Inferior parietal cortex (tissue), 1 donor: ENCODE measurements around the gene PLA2G10.
"Not testable (repeated sequence)": the region's sequence is repeated elsewhere in the genome, so short reads cannot be mapped to it uniquely, and the experiment has no call there.

ENCODE experiments used
- DNase-seq: peaks from one replicate; pipeline ENCODE4 v3.0.0-alpha.2; 2016; ENCODE audit errors: extremely low spot score

Gene PLA2G10

DNA sequence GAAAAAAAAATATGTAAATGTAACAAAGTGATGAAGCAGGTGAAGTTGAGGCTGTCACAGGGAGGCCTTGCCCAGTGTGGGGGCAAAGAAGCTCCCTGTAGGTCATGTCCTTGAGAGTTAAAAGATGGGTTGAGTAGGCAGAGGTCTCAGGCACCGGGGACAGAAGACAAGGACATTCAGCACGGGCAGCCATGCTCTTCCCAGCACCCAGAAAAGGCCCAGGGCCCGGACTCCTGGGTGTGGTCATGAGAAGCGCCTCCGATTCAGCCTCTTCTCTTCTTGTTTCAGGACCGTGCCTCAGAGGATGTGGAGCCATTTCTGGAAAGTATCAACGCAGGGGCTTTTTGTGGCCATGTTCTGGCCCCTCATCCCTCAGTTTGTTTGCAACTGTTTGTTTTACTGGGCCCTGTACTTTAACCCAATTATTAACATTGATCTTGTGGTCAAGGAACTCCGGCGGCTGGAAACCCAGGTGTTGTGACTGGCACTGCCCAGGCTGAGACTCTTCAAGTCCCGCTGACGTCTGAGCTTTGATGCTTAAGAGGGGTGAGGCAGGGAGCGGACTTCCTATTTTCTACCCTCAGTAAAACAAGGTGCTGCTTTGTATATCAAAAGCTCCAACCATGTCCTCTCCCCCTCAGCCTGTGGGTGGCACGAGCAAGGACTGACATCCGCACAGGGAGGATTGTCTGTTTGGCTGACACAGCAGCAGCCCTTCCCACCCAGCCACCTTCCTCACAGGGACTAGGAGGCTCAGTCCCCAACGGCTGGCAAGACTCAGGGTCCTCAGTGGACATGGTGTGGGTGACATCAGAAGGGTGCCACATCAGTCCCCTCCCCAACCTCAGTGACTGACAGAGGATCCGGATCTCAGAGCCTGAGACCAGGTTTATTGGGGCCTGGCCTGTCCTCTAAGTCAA is 26.5 kb downstream of the PLA2G10 start:
- no peak for DNase-seq

DNA sequence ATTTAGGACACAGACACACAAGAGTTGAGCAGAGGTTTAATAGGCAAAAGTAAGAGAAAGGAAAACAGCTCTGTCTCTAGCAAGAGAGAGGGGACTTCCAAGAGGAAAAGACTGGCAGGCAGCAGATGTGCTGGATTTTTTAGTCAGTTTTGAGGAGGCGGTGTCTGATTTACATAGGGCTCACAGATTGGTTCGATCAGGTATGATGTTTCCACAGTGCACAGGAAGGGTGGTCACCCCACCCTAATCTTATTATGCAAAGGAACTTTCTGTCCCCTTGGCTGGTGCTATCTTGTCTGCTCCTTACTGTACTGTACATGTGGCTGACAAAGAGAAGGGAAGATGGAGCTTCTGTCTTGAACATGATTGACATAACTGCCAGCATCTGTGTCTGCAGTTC is 36.0 kb downstream of the PLA2G10 start:
- no peak for DNase-seq

DNA sequence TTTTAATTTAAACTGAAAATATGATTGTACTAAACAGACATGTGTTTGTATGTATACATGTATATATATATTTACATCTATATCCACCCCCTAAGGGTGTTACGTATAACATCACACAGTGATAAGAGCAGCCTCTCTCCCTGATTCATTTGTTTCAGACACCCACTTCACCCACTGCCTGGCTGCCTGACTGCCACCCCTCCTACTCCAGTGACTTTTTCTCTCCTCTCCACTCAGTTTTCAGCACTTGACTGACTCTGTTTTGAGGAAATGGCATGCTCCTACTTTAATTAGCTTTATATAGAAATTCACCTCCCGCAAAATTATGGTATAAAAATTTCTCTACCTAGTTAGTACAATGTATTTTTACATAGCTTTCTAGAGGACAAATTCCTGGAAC is 41.4 kb downstream of the PLA2G10 start:
- no peak for DNase-seq

DNA sequence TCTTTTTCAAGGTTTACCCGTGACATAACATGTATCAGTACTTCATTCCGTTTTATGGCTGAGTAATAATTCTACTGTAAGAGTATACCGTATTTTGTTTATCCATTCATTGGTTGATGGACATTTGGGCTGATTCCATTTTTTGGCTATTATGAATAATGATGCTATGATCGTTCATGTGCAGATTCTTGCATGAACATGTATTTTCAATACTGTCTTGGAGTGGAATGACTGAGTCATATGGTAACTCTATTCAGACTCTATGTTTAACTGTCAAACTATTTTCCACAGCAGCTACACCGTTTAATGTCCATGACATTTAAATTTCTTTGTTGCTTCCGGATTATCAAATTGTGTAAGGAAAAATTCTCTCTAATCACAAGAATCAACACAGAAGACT is 43.5 kb downstream of the PLA2G10 start:
- no peak for DNase-seq

DNA sequence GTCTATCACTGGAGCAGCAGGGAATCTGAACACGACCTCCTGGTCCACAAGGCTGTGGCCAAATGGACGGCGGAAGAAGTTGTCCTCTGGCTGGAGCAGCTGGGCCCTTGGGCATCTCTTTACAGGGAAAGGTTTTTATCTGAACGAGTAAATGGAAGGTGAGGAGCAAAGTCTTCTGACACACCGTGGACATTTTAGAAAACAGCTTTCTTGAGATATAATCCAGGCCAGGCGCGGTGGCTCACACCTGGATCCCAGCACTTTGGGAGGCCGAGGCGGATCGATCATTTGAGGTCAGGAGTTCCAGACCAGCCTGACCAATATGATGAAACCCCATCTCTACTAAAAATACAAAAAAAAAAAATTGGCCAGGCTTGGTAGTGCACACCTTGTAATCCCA is 44.3 kb downstream of the PLA2G10 start:
- DNase-seq, result no peak

DNA sequence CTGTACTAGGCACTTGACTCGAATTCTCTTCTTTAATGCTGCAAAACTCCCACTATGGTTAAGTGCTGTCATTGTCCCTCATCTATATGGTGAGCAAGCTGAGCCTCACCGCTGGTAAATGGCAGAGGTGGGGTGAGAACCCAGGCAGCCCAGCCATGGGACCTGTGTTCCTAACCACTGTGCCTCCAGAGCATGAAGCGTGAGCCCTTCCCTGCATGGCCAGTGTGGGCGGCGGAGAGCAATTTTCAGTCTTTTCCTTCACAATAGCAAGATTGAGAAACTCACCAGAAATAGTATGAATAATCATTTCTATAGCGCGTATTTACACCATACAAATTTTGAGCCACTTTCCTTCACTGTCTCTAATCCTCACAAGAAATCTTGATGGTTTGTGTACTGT is 52.2 kb downstream of the PLA2G10 start:
- no peak for DNase-seq

DNA sequence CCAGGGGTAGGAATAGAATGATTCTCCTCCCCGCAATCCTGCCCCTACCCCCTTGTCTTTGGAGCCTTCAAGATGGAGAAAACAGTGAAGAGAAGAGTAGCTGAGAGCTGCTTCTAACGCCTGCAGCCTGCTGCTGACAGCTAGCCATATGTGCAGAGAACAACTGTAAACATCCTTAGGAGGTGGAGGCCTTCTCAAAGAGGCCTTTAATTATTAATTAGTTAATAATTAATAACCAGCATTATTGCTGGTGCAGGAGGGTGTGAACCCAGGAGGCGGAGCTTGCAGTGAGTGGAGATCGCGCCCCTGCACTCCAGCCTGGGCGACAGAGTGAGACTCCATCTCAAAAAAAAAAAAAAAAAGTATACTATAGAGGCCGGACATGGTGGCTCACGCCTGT is 52.9 kb downstream of the PLA2G10 start:
- DNase-seq, result no peak

DNA sequence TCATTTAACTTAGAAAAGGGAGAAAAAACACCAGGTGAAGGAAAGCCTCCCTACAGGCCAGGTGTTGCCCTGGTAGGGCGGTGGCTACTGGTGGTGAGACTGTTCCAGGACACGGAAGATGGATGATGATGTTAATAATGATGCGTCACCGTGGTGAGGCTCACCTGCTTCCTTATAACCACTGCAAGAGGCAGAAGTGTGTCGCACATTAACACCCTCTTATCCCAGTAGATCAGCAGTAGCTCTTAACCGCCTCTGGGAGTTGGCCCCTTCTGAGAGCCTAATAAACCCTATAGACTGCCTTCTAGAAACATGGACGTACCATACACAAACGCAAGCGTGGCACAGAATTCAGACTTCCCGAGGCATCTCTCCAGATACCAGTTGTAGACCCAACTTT is 53.6 kb downstream of the PLA2G10 start:
- no peak for DNase-seq

DNA sequence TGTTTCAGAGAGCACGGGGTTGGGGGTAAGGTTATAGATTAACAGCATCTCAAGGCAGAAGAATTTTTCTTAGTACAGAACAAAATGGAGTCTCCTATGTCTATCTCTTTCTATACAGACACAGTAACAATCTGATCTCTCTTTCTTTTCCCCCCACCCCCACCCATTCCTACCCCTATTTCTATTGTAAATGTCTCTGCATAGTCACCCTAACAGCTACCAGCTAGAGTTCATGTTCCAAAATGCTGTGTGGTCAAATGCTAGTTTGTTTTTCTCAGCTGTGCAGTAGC is 57.2 kb downstream of the PLA2G10 start:
- DNase-seq, result not testable (repeated sequence)

DNA sequence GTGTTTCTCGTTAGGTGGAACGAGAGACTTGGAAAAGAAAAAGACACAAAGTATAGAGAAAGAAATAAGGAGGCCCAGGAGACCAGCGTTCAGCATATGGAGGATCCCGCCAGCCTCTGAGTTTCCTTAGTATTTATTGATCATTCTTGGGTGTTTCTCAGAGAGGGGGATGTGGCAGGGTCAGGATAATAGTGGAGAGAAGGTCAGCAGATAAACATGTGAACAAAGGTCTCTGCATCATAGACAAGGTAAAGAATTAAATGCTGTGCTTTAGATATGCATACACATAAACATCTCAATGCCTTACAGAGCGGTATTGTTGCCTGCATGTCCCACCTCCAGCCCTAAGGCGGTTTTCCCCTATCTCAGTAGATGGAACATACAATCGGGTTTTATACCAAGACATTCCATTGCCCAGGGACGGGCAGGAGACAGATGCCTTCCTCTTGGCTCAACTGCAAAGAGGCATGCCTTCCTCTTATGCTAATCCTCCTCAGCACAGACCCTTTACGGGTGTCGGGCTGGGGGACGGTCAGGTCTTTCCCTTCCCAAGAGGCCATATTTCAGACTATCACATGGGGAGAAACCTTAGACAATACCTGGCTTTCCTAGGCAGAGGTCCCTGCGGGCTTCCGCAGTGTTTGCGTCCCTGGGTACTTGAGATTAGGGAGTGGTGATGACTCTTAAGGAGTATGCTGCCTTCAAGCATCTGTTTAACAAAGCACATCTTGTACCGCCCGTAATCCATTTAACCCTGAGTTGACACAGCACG is 57.7 kb downstream of the PLA2G10 start:
- not testable (repeated sequence) for DNase-seq

DNA sequence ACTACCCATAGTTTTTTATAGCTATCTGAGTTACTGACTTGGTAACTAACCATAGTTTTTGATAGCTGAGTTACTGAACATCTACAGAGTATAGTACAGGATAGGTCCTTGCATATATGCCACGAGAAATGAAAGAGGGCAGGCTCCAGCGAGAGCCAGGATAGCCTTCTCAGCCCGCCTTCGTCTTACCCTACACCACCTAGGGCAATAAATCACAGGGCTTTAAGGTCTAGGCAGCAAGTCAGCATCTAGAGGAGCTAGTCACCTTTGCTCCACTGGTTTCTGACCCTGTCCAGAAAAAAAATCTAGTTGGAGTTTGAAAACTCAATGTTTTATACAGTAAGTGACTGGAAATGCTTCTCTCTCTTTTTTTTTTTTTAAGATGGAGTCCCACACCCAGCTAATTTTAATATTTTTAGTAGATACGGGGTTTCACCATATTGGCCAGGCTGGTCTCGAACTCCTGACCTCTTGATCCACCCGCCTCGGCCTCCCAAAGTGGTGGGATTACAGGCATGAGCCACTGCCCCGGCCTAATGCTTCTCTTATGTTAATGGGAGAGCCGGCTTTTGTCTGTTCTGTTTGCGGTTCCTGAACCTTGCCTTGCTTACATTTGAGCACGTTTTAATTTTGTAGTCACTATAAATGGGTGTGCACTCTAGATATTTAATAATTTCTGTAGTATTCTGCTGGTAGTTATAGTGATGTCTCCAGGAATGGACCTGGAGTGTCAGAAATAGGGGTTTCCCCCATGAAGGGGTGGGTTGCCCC is 58.5 kb downstream of the PLA2G10 start:
- DNase-seq, result no peak

DNA sequence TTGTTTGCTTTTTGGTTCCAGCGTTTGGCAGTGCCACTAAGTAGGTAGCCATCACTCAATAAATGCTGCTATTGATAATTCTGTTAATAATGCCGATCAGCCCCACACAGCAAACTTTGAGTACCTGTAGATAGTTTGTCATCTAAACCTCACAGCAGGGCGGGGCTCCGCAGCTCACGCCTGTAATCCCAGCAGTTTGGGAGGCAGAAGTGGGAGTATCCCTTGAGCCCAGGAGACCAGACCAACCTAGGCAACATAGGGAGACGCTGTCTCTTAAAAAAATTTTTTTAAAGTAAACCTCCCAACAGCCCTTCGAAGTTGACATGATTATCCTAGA is 59.8 kb downstream of the PLA2G10 start:
- no peak for DNase-seq

DNA sequence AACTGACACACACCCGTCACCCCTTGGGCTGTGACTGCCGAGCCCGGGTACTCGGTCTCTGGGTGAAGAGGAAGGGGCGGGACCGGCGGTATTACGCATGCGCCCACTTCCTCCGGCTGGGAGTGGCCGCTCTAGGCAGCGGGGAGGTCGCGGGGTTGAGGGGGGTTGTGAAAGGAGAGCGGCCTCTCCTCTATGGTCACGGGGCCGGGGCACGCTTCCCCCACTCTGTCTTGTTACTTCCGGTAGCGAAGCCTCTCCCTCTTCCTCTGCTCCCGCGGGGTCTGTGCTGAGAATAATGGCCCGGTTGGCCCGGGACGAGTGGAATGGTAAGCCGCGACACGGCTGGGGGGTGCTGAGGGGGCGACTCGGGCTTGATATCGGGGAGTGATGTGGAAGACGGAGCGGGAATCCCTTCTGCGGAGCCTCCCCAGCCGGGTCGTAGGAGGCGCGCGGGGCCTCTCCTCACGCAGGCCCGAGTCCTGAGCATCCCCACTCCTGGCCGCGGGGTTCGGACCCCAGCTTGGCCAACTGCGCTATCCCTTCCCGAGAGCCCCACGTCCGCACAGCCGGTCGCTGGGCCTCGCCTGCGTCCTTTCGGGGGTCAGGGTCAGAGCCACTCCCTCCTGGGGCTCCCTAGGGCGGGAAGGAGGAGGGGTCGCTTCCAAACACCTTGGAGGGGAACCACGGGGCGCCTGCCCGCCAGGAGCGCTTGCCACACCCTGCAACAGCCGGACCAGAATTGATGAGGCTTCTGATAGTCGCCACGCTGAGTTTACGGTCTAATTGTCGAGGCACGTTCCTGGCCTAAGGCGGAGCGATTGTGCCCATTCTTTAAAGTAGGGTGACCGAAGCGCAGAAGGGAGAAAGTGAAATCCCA is 61.2 kb downstream of the PLA2G10 start, which contains the start of gene BFAR:
TSS of gene BFAR (plus strand) at position 259 of the 877 bp plus-strand sequence. CDS start 11,396 bp downstream, outside the sequence.
- peak; percentile 97 for DNase-seq

DNA sequence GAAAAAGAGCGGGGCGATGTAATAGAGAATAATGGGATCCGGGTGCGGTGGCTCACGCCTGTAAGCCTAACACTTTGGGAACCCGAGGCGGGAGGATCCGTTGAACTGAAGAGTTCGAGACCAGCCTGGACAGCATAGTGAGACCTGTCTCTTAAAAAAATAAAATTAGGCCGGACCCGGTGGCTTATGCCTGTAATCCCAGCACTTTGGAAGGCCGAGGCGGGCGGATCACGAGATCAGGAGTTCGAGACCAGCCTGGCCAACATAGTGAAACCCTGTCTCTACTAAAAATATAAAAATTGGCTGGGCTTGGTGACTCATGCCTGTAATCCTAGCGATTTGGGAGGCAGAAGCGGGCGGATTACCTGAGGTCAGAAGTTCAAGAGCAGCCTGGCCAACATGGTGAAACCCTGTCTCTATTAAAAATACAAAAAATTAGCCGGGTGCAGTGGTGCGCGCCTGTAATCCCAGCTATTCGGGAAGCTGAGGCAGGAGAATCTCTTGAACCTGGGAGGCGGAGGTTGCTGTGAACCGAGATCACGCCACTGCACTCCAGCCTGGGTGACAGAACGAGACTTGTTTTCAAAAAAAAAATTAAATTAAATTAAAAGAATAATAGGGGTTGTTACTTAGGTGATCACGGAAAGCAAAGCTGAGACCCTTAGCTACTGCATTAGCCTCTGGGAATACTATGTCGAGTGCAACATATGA is 63.3 kb downstream of the PLA2G10 start:
- DNase-seq, result not testable (repeated sequence)

DNA sequence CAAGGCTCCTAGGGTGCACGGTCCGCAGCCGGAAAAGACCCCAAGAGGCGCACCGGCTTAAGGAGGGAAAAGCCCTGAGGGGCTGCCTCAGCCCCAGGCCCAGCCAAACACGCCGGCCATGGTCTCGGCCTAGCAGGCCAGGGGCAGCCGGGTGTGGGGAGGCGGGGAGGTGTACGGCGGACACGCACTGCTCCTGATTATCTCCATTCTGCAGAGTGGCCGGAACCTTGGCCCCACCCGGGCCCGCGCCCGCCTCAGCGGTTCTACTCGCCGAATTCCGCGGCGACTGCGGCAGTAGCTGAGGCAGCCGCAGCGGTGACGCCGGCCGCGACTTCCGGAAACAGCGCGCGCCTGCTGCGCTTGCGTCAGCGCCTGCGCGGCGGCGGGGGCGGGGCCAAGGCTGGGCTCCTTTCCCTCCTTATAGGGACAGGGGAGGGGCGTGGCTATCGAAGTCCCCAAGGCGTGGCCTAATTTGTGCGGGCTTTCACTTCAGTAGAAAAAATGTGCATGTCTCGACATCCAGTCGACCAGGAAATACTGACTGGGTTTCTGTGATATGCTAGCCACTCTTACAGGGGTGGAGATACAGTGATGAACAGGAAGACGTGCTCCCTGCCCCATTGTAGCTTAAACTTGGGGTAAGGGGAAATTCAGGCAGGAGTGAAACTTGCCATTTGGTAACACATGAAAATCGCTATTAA is 64.0 kb downstream of the PLA2G10 start, which contains the start of gene PARN:
TSS of gene PARN (minus strand) at position 342 of the 701 bp plus-strand sequence. CDS start at position 207, 135 bp downstream.
- DNase-seq, result peak; percentile 91

DNA sequence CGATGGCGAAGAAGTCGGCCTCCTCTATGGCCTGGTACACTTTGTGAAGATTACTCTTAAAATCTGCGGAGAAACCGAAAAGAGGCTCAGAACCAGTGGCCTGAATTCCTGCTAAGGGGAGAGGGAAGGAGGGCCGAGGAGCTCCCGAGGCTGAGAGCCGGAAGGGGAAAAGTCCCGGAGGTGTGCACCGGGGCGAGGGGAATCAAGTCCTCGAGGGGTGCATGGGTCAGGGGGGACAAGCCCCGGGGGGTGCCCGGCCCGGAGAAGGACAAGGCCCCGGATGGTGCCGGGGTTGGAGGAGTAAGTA is 64.5 kb downstream of the PLA2G10 start:
- DNase-seq, result no peak

DNA sequence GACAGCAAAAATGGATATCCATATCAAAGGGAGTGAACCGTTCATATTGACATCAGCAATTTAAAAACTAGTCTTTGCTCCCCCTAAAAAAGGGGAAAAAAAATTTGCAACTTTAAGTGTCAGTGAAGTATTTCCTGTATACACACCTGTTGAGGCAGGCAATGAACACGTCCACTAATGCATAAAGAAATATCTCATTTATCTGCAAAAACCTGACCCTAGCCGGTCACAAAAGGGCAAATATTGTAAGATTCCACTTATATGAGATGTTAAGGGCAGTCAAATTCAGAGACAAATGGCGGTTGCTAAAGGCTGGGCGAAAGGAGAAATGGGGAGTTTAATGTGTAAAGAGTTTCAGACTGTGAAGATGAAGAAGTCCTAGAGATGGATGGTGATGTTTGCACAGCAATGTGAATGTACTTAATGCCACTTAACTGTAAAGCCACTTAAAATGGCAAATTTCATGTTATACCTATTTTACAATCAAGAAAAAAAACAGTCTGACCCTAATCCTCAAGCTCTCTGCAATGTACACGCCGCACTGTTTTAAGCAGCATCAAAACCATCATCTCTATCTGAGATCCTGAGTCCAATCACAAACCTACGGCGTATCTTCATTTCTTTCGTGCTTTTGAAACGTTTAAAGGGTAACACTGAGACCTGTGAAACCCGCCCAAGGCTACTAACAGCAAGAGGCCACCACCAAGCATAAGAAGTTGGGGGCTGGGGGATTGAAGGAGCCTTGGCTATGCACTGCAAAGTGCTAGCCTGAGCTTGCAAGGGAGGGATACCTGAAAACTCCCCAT is 65.1 kb downstream of the PLA2G10 start:
- no peak for DNase-seq

DNA sequence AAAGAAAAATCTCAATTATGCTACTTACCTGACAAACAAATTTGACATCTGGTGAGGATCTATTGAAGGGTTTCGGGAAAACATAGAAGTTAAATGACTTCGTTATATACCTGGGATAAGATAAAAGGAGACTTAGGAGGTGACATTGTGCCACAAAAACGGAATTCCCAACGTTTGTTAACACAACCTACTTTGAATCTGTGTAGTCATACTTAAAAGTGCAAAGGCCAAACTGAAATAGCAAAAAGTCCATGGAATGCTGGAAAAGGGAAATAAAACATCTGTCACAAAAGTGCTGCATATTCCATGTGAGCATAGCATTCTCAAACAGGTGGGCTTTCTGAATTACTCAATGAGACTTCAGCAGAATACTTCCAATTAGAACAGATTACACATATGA is 67.0 kb downstream of the PLA2G10 start:
- DNase-seq, result no peak
